Measurements from ENCODE around the gene RTN4RL2. TPM values are rescaled to one million over a fixed set of nuclear protein-coding genes. Genes with fewer than 3 reads are reported as not detected.

RTN4RL2 gene
- total and polyA plus RNA-seq, 5 donors from 2014 or later = 0.11 TPM; not detected in 4

GRCh38 chr11:57485217-57485990, 25.1 kb downstream of the RTN4RL2 start:
- Mint-ChIP-seq H3K9me3 (no peaks in the 10 kb centered on the region), H3K36me3 (peaks cover 46% of the 10 kb centered on the region), H3K4me3 (no peak overlapping the region), H3K27me3 (peaks cover 28% of the 10 kb centered on the region), H3K27ac (peak overlapping the region in 1 of 3 donors; percentile 84), H3K4me1 (peaks cover 0 to 22% (median 6%) of the 10 kb centered on the region in 4 donors)
- no peak overlapping the region for H3K27ac ChIP-seq (ENCODE audit: insufficient read depth, low read length, poor library complexity, severe bottlenecking)
- H3K27me3 ChIP-seq (ENCODE audit: control insufficient read depth, insufficient read depth, low read length) = peaks cover 5% of the 10 kb centered on the region
- DNase-seq (no peak), ATAC-seq (ENCODE audit: low read depth in 2 of 2) (no peak)
- H3K4me3 ChIP-seq (ENCODE audit: low read depth, low read length) = no peak overlapping the region
- peaks cover 16% of the 10 kb centered on the region for H3K4me1 ChIP-seq (ENCODE audit: control insufficient read depth, insufficient read depth, low read length, poor library complexity, severe bottlenecking)
- H3K9me3 ChIP-seq (ENCODE audit: control insufficient read depth in 2 of 2, low read length in 2 of 2) = no peaks in the 10 kb centered on the region
- peaks cover 46% of the 10 kb centered on the region for H3K36me3 ChIP-seq (ENCODE audit: control insufficient read depth, insufficient read depth, low read length)

GRCh38 chr11:57487021-57487778, 26.9 kb downstream of the RTN4RL2 start:
- H3K4me3 ChIP-seq (ENCODE audit: low read depth, low read length) = no peak overlapping the region
- peaks cover 5% of the 10 kb centered on the region for H3K27me3 ChIP-seq (ENCODE audit: control insufficient read depth, insufficient read depth, low read length)
- Mint-ChIP-seq H3K27me3 (peaks cover 12% of the 10 kb centered on the region), H3K4me3 (no peak overlapping the region), H3K9me3 (no peaks in the 10 kb centered on the region), H3K36me3 (peaks cover 54% of the 10 kb centered on the region), H3K4me1 (peaks cover 0 to 11% (median 0%) of the 10 kb centered on the region in 4 donors), H3K27ac (peak overlapping the region in 1 of 3 donors; percentile 67)
- no peak for DNase-seq
- peaks cover 16% of the 10 kb centered on the region for H3K4me1 ChIP-seq (ENCODE audit: control insufficient read depth, insufficient read depth, low read length, poor library complexity, severe bottlenecking)
- no peak for ATAC-seq (ENCODE audit: low read depth in 2 of 2)
- peaks cover 53% of the 10 kb centered on the region for H3K36me3 ChIP-seq (ENCODE audit: control insufficient read depth, insufficient read depth, low read length)
- H3K27ac ChIP-seq (ENCODE audit: insufficient read depth, low read length, poor library complexity, severe bottlenecking) = no peak overlapping the region
- no peaks in the 10 kb centered on the region for H3K9me3 ChIP-seq (ENCODE audit: control insufficient read depth in 2 of 2, low read length in 2 of 2)

- peaks cover 54% of the 10 kb centered on the region for H3K36me3 Mint-ChIP-seq
- H3K9me3 Mint-ChIP-seq = no peaks in the 10 kb centered on the region
- peak overlapping the region in 2 of 3 donors; percentile 20 to 67 for H3K27ac Mint-ChIP-seq
- Histone ChIP-seq H3K4me1 (ENCODE audit: control insufficient read depth, insufficient read depth, low read length, poor library complexity, severe bottlenecking) (peaks cover 7% of the 10 kb centered on the region), H3K27ac (ENCODE audit: insufficient read depth, low read length, poor library complexity, severe bottlenecking) (no peak overlapping the region), H3K27me3 (ENCODE audit: control insufficient read depth, insufficient read depth, low read length) (peaks cover 5% of the 10 kb centered on the region), H3K9me3 (ENCODE audit: control insufficient read depth in 2 of 2, low read length in 2 of 2) (no peaks in the 10 kb centered on the region), H3K4me3 (ENCODE audit: low read depth, low read length) (no peak overlapping the region), H3K36me3 (ENCODE audit: control insufficient read depth, insufficient read depth, low read length) (peaks cover 53% of the 10 kb centered on the region)
- ATAC-seq (ENCODE audit: low read depth in 2 of 2) (no peak), DNase-seq (no peak)
- H3K27me3 Mint-ChIP-seq = peaks cover 6% of the 10 kb centered on the region
- no peak overlapping the region for H3K4me3 Mint-ChIP-seq
- peaks cover 0 to 7% (median 0%) of the 10 kb centered on the region in 4 donors for H3K4me1 Mint-ChIP-seq
Observed at GRCh38 chr11:57487920-57488659, 27.8 kb downstream of the RTN4RL2 start.

- ATAC-seq (ENCODE audit: low read depth in 2 of 2) (no peak), DNase-seq (no peak)
- Mint-ChIP-seq H3K4me3 (no peak overlapping the region), H3K36me3 (peaks cover 40% of the 10 kb centered on the region), H3K9me3 (no peaks in the 10 kb centered on the region), H3K27ac (no peak overlapping the region), H3K4me1 (no peaks in the 10 kb centered on the region), H3K27me3 (no peaks in the 10 kb centered on the region)
- no peaks in the 10 kb centered on the region for H3K4me1 ChIP-seq (ENCODE audit: control insufficient read depth, insufficient read depth, low read length, poor library complexity, severe bottlenecking)
- H3K9me3 ChIP-seq (ENCODE audit: control insufficient read depth in 2 of 2, low read length in 2 of 2) = no peaks in the 10 kb centered on the region
- H3K27me3 ChIP-seq (ENCODE audit: control insufficient read depth, insufficient read depth, low read length) = no peaks in the 10 kb centered on the region
- no peak overlapping the region for H3K4me3 ChIP-seq (ENCODE audit: low read depth, low read length)
- H3K36me3 ChIP-seq (ENCODE audit: control insufficient read depth, insufficient read depth, low read length) = peaks cover 38% of the 10 kb centered on the region
- H3K27ac ChIP-seq (ENCODE audit: insufficient read depth, low read length, poor library complexity, severe bottlenecking) = no peak overlapping the region
Observed at GRCh38 chr11:57490456-57491248, 30.3 kb downstream of the RTN4RL2 start.

GRCh38 chr11:57491371-57492061, 31.2 kb downstream of the RTN4RL2 start:
- H3K27ac ChIP-seq (ENCODE audit: insufficient read depth, low read length, poor library complexity, severe bottlenecking) = no peak overlapping the region
- Mint-ChIP-seq H3K27ac (no peak overlapping the region), H3K27me3 (no peaks in the 10 kb centered on the region), H3K9me3 (no peaks in the 10 kb centered on the region), H3K4me3 (no peak overlapping the region), H3K4me1 (no peaks in the 10 kb centered on the region), H3K36me3 (peaks cover 41% of the 10 kb centered on the region)
- no peak overlapping the region for H3K4me3 ChIP-seq (ENCODE audit: low read depth, low read length)
- no peaks in the 10 kb centered on the region for H3K9me3 ChIP-seq (ENCODE audit: control insufficient read depth in 2 of 2, low read length in 2 of 2)
- no peak for ATAC-seq (ENCODE audit: low read depth in 2 of 2)
- H3K36me3 ChIP-seq (ENCODE audit: control insufficient read depth, insufficient read depth, low read length) = peaks cover 35% of the 10 kb centered on the region
- H3K4me1 ChIP-seq (ENCODE audit: control insufficient read depth, insufficient read depth, low read length, poor library complexity, severe bottlenecking) = no peaks in the 10 kb centered on the region
- DNase-seq = peak in 2 of 3 donors; percentile 15 to 66
- H3K27me3 ChIP-seq (ENCODE audit: control insufficient read depth, insufficient read depth, low read length) = no peaks in the 10 kb centered on the region

- peaks cover 28% of the 10 kb centered on the region for H3K36me3 ChIP-seq (ENCODE audit: control insufficient read depth, insufficient read depth, low read length)
- H3K27me3 Mint-ChIP-seq = no peaks in the 10 kb centered on the region
- peaks cover 32% of the 10 kb centered on the region for H3K36me3 Mint-ChIP-seq
- no peaks in the 10 kb centered on the region for H3K4me1 Mint-ChIP-seq
- no peaks in the 10 kb centered on the region for H3K27me3 ChIP-seq (ENCODE audit: control insufficient read depth, insufficient read depth, low read length)
- DNase-seq = peak; percentile 61 to 73 (median 71)
- H3K4me1 ChIP-seq (ENCODE audit: control insufficient read depth, insufficient read depth, low read length, poor library complexity, severe bottlenecking) = no peaks in the 10 kb centered on the region
- H3K9me3 ChIP-seq (ENCODE audit: control insufficient read depth in 2 of 2, low read length in 2 of 2) = no peaks in the 10 kb centered on the region
- H3K27ac ChIP-seq (ENCODE audit: insufficient read depth, low read length, poor library complexity, severe bottlenecking) = no peak overlapping the region
- no peak overlapping the region for H3K4me3 ChIP-seq (ENCODE audit: low read depth, low read length)
- H3K4me3 Mint-ChIP-seq = no peak overlapping the region
- H3K27ac Mint-ChIP-seq = peak overlapping the region in 1 of 3 donors; percentile 53
- peak; percentile 80 to 84 for ATAC-seq (ENCODE audit: low read depth in 2 of 2)
- no peaks in the 10 kb centered on the region for H3K9me3 Mint-ChIP-seq
Observed at GRCh38 chr11:57493507-57494503, 33.5 kb downstream of the RTN4RL2 start.
